ENCODE data around the gene NVL.

DNA sequence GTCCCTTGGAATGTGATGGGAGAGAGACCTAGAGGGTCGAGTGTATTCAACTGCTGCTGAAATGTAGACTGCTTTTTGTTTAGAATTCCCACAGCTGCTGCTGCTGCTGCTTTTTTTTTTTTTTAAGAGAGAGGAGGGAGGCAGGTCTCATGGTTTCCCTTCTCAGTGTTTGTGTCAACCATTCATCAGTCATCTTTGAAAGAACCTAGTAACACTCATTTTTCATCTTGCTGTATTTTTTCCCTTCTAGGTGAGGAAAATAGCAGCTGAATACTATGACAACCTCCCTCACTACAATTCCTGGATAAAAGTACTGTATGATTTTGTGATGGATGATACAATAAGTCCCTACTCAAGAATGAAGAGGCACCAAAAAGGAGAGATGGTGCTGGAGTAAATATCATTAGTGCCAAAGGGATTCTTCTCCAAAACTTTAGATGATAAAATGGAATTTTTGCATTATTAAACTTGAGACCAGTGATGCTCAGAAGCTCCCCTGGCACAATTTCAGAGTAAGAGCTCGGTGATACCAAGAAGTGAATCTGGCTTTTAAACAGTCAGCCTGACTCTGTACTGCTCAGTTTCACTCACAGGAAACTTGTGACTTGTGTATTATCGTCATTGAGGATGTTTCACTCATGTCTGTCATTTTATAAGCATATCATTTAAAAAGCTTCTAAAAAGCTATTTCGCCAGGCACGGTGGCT, 137.7 kb downstream of the NVL start:
- no peak for TF ChIP-seq CTCF (IDR thresholded peaks at IDR 0.05; ENCODE audit: low read length)
- no peak for TF ChIP-seq EZH2 (IDR thresholded peaks at IDR 0.05; ENCODE audit: borderline replicate concordance, low read length)

All from OCI-LY1 (cell line).